Measurements from ENCODE around the gene C17orf67.

C17orf67 gene

DNA sequence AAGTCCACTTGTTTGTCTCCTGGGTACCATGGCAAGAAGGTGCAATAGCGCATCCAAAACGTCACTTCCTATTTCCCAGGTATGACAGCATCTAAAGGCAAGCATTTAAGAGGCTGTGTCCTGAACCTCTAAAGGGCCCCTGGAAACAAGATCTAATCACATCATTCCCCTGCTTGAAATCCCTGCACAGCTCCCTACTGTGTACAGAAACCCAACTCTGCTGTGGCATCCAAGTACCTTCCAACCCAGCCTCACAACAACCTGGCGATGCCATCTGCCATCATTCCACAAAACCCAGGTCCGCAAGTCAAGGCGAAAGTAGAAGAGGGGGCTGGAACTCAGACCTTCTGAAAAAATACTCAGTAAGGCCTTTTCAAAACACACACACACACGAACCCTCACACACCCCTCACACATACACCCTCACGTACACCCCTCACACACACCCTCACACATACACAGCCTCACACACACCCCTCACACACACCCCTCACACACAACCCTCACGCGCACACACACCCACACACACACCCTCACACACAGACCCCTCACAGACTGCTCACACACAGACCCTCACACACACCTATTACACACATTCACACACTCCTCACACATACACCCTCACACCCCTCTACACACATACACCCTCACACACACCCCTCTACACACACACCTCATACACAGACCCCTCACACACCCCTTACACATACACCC is 24.5 kb downstream of the C17orf67 start:
- Mint-ChIP-seq H3K4me3 (no peak overlapping the region), H3K9me3 (no peaks in the 10 kb centered on the region), H3K27ac (no peak overlapping the region), H3K4me1 (no peaks in the 10 kb centered on the region), H3K27me3 (peaks cover 4% of the 10 kb centered on the region), H3K36me3 (no peaks in the 10 kb centered on the region)
- no peak for DNase-seq
- CTCF ChIA-PET = interaction anchor here (0.5 kb wide), 1 partner anchor 9 kb away, joined by 3 read pairs; no protein-coding TSS in a partner anchor

DNA sequence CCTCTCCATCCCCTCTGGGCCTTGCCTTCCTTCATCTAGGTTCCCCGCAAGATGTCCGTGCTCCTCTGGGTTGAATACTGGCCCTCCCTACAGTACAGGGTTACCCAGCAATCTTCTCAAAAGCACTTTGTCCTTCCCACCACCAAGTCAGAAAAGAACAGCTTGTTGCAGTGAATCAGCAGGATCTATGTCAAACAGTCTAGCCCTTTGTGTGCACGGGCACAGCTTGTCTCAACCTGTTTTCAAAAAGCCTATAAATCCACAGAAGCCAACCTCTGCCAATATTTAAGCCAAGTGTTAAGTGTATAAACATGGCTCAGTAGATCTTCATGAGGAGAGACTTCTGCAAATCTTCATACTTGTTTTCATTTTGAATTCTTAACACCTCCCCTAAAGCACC is 25.2 kb downstream of the C17orf67 start:
- Mint-ChIP-seq H3K9me3 (no peaks in the 10 kb centered on the region), H3K27ac (no peak overlapping the region), H3K4me3 (no peak overlapping the region), H3K36me3 (no peaks in the 10 kb centered on the region), H3K4me1 (no peaks in the 10 kb centered on the region), H3K27me3 (peaks cover 4% of the 10 kb centered on the region)
- CTCF ChIA-PET = interaction anchor here (0.5 kb wide), 1 partner anchor 10 kb away, joined by 3 read pairs; no protein-coding TSS in a partner anchor
- no peak for DNase-seq

DNA sequence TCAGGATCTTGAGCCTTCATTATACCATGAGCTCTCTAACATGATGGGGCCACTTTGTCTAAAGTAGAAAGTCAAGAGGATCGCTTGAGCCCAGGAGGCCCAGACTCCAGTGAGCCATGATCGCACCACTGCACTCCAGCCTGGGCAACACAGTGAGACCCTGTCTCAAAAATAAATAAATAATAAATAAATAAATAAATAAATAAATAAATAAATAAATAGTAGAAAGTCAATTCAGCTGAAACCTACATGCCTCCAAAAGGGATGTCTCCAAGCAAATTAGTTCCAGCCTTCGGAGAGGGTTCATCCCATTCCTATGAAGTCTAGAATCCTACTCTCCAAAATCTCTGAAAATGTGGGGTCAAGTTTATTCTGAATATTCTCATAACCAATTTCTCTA is 26.0 kb downstream of the C17orf67 start:
- Mint-ChIP-seq H3K9me3 (no peaks in the 10 kb centered on the region), H3K4me3 (no peak overlapping the region), H3K27me3 (no peaks in the 10 kb centered on the region), H3K4me1 (no peaks in the 10 kb centered on the region), H3K27ac (no peak overlapping the region), H3K36me3 (no peaks in the 10 kb centered on the region)
- CTCF ChIA-PET = interaction anchor here (0.5 to 0.7 kb wide), 2 partner anchors 95 to 1858 kb away, joined by 3 read pairs; no protein-coding TSS in a partner anchor
- no peak for DNase-seq

DNA sequence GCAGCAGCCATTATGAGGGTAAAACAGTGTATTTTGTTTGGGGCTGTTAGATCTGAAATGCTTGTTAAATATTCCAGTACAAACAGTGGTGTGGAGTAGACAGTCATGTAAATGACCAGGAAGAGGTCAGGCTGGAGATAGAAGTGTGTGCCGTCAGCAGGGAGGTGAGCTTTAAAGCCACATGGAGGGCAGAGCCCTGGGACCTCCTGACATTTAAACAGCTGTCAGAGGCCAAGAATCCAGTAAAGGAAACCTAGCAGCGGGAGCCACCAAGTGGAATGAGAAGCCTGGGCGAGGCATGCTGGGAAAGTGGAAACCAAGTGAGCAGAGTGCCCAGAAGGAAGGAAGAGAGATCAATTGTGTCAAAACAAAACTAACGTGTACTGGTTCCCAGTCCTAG is 26.8 kb downstream of the C17orf67 start:
- no peaks in the 10 kb centered on the region for H3K36me3 Mint-ChIP-seq
- no peak overlapping the region for H3K27ac Mint-ChIP-seq

DNA sequence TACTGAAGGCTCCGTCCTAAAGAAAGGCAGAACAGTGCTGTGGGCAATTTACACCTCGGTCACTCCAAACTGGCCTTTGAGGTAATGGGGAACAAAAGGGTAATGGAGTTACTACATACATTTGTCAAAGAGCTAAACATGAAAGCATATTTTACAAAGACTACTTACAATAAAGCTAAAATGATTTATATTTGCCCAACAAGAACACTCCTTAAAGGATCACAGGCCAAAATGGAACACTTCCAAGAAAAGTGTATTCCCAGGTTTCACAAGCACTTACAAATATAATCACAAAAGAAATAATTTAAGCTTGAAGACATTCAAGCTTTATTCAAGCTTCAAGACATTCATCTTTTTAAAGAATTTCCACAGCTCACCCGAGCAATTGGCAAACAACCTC is 29.3 kb downstream of the C17orf67 start:
- no peak for DNase-seq
- H3K36me3 Mint-ChIP-seq = no peaks in the 10 kb centered on the region
- no peak overlapping the region for H3K27ac Mint-ChIP-seq
- H3K27me3 Mint-ChIP-seq = no peaks in the 10 kb centered on the region
- H3K4me3 Mint-ChIP-seq = no peak overlapping the region
- H3K4me1 Mint-ChIP-seq = no peaks in the 10 kb centered on the region
- H3K9me3 Mint-ChIP-seq = no peaks in the 10 kb centered on the region
- CTCF ChIA-PET = no interaction called here

More for the DNA sequence above, 26.8 kb downstream of the C17orf67 start:
- CTCF ChIA-PET = interaction anchor here (1.6 kb wide), 1 partner anchor 13 kb away, joined by 3 read pairs; no protein-coding TSS in a partner anchor
- no peak for DNase-seq
- no peaks in the 10 kb centered on the region for H3K4me1 Mint-ChIP-seq
- no peaks in the 10 kb centered on the region for H3K9me3 Mint-ChIP-seq
- no peak overlapping the region for H3K4me3 Mint-ChIP-seq
- H3K27me3 Mint-ChIP-seq = no peaks in the 10 kb centered on the region

DNA sequence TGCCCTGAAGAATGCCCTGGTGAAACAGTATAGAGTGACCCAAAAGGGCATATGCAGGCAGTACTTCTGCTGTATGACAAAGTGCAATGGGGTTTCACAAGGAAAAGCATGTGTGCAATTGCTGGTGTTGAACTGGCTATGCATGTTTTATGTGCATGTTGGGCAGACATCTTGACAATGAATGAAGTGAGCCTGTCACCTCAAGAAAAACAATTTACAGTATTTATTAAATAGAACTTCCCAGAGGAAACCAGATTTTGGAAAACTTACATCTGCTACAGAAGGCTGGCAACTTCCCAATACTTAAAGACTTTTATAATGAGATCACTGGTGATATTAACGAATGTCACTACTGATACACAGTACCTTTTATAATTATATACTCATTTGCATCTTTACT is 30.6 kb downstream of the C17orf67 start:
- no peak overlapping the region for H3K4me3 Mint-ChIP-seq
- H3K36me3 Mint-ChIP-seq = no peaks in the 10 kb centered on the region
- no peaks in the 10 kb centered on the region for H3K27me3 Mint-ChIP-seq
- no peak overlapping the region for H3K27ac Mint-ChIP-seq
- CTCF ChIA-PET = no interaction called here
- no peak for DNase-seq
- no peaks in the 10 kb centered on the region for H3K4me1 Mint-ChIP-seq
- H3K9me3 Mint-ChIP-seq = no peaks in the 10 kb centered on the region

DNA sequence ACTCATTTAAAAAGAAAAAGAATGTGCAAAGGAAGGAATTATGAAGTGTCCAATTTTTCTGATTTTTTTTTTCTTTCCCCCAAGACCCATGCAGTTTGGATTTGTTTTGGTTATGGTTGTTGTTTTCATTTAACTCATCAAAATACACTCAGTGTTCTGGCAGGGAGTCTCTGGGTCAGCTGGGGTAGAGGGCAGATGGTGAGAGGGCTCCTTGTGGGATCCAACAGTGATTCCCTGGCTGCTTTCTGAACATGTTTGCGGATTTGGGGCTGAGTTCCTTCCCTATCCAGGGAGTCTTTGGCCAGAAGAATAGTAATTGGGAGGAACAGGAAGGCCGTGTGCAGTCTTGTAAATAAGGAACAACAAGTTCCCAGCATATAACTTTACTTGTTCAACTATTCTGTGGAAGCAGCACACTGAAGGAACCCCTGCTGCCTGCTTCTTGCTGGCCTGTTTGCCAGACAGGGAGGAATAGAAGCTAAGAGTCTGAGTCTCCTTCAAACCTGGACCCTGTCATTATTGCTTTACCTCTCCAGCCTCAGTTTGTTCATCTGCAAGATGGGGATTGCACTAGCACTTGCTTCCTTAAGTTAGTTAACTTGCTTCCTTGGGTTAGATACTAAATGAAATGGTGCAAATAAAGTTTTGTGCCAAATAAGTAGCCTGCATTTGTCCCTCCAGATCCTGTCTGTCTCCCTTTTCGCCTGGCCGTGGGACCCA is 32.1 kb downstream of the C17orf67 start:
- no peak overlapping the region for H3K27ac Mint-ChIP-seq
- no peaks in the 10 kb centered on the region for H3K9me3 Mint-ChIP-seq
- CTCF ChIA-PET = no interaction called here
- no peak for DNase-seq
- H3K36me3 Mint-ChIP-seq = no peaks in the 10 kb centered on the region
- H3K27me3 Mint-ChIP-seq = no peaks in the 10 kb centered on the region
- no peaks in the 10 kb centered on the region for H3K4me1 Mint-ChIP-seq
- H3K4me3 Mint-ChIP-seq = no peak overlapping the region

DNA sequence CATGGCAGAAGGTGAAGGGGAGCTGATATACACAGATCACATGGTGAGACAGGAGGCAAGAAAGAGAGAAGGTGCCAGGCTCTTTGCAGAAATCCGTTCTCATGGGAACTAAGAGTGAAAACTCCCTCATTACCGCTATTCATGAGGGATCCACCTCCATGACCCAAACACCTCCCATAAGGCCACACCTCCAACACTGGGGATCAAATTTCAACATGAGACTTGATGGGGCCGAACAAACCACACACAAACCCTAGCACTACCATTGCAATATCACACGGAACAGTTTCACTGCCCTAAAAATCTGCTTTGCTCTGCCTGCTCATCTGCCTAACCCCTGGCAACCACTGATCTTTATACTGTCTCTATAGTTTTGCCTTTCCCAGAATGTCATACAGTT is 34.8 kb downstream of the C17orf67 start:
- no peak overlapping the region for H3K4me3 Mint-ChIP-seq
- H3K4me1 Mint-ChIP-seq = no peaks in the 10 kb centered on the region
- H3K27ac Mint-ChIP-seq = no peak overlapping the region

DNA sequence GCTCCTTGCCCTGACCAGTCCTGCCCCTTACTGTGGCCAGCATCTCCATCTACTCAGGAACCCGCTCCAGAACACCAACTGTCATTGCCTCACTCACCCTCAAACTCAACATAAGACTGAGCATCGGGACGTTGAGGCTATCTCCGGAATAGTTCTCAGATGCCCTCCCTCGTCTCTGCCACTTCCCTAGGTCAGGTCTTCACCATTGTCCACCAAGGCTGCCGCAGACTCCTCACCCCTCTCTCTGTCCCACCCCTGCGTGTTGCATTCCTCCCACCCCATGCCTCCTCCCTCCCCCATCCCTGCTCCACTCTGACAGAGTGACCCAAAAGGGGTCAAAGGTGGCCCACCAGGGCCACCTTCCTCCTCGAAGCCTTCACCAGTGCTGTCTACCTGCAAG is 37.2 kb downstream of the C17orf67 start:
- no peak for DNase-seq
- no peak overlapping the region for H3K4me3 Mint-ChIP-seq
- H3K9me3 Mint-ChIP-seq = peaks cover 6% of the 10 kb centered on the region
- no peak overlapping the region for H3K27ac Mint-ChIP-seq
- H3K36me3 Mint-ChIP-seq = peaks cover 4% of the 10 kb centered on the region
- H3K27me3 Mint-ChIP-seq = no peaks in the 10 kb centered on the region
- H3K4me1 Mint-ChIP-seq = no peaks in the 10 kb centered on the region
- CTCF ChIA-PET = no interaction called here

More for the DNA sequence above, 34.8 kb downstream of the C17orf67 start:
- CTCF ChIA-PET = interaction anchor here (1.1 kb wide), 1 partner anchor 21 kb away, joined by 4 read pairs; no protein-coding TSS in a partner anchor
- no peak for DNase-seq
- Mint-ChIP-seq H3K27me3 (no peaks in the 10 kb centered on the region), H3K36me3 (no peaks in the 10 kb centered on the region), H3K9me3 (no peaks in the 10 kb centered on the region)

DNA sequence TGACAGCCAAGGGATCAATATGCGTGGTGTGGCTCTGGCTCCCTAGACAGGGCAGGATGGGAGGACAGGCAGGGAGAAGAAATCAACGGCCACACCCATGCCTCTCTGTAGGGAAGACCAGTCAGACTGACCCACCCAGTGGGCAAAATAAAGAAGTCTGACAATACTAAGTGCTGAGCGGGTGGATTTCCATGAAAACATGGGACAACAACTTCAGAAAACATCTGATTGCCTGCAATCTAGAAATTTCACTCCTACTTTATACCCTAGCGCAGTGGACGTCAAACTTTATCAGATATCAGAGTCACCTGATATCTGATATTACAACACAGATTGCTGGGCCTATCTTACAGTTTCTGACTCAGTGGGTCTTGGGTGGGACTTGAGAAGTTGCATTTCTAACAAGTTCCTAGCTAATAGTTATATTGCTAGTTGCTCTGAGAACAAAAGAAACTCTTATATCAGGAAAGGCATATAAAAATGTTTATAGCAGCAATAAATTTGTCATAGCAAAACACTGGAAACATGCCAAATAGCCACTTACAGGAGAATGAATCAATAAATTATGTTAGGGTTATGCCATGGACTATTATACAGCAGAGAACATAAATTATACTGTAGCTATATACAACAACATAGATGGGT is 38.4 kb downstream of the C17orf67 start:
- no peak overlapping the region for H3K4me3 Mint-ChIP-seq
- no peak overlapping the region for H3K27ac Mint-ChIP-seq
- CTCF ChIA-PET = no interaction called here
- no peaks in the 10 kb centered on the region for H3K4me1 Mint-ChIP-seq
- peaks cover 6% of the 10 kb centered on the region for H3K9me3 Mint-ChIP-seq
- DNase-seq = no peak
- peaks cover 4% of the 10 kb centered on the region for H3K36me3 Mint-ChIP-seq
- no peaks in the 10 kb centered on the region for H3K27me3 Mint-ChIP-seq

DNA sequence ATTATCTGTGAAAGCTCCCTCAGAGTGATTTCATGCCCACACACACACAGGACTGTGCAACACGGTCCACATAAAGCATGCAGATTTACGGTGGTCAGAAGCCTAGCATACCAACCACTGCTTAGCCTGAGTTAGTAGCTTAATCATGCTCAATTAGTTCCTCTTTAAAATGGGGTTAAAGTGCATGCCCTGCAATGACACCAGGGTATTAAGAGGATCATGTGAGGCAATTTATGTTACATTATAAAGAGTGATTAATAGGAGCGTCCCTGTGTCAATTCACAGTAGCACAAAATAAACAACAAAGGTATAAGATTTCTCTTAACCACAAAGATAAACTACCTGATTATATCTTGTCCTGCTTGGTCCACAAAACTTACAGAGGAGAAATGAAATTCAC is 39.8 kb downstream of the C17orf67 start:
- DNase-seq = no peak
- Mint-ChIP-seq H3K4me3 (no peak overlapping the region), H3K27me3 (no peaks in the 10 kb centered on the region), H3K9me3 (peaks cover 8% of the 10 kb centered on the region), H3K36me3 (peaks cover 4% of the 10 kb centered on the region), H3K4me1 (no peaks in the 10 kb centered on the region), H3K27ac (no peak overlapping the region)
- CTCF ChIA-PET = no interaction called here

DNA sequence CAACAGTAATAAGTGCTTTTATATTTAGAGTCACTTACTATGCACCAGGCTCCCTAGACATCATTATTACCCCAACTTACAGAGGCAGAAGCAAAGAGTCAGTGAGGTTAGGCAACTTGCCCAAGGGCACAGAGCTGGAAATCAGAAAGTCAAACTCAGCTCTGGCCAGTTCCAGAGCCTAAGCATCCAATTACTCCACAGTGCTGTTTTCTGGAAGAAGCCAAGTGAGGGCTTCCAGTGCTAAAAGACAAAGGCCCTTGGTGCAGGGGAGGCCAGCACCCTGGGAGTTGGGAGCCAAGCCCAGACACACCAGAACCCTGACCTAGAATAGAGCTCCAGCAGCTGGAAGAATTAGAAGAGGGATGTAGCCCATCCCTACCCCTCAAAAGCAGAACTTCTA is 40.2 kb downstream of the C17orf67 start:
- CTCF ChIA-PET = no interaction called here
- H3K36me3 Mint-ChIP-seq = peaks cover 4% of the 10 kb centered on the region
- no peak overlapping the region for H3K4me3 Mint-ChIP-seq
- DNase-seq = no peak
- peaks cover 8% of the 10 kb centered on the region for H3K9me3 Mint-ChIP-seq
- H3K4me1 Mint-ChIP-seq = no peaks in the 10 kb centered on the region
- no peaks in the 10 kb centered on the region for H3K27me3 Mint-ChIP-seq
- H3K27ac Mint-ChIP-seq = no peak overlapping the region

DNA sequence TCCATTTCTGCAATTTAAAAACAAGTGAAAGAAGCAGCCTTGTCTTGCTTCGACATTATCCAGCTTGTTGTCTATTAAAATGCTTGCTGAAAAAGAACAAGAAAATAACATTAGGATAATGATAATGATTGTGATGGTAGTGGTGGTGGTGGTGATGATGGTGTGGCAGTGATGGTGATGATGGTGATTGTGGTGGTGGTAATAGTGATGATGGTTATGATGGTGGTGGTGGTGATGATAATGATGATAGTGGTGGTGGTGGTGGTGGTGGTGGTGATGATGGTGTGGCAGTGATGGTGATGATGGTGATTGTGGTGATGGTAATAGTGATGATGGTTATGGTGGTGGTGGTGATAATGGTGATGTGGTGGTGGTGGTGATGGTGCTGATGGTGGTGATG is 41.5 kb downstream of the C17orf67 start:
- DNase-seq = no peak
- Mint-ChIP-seq H3K27me3 (no peaks in the 10 kb centered on the region), H3K9me3 (peaks cover 8% of the 10 kb centered on the region), H3K27ac (no peak overlapping the region), H3K4me1 (peaks cover 5% of the 10 kb centered on the region), H3K36me3 (peaks cover 4% of the 10 kb centered on the region), H3K4me3 (no peak overlapping the region)
- CTCF ChIA-PET = no interaction called here

DNA sequence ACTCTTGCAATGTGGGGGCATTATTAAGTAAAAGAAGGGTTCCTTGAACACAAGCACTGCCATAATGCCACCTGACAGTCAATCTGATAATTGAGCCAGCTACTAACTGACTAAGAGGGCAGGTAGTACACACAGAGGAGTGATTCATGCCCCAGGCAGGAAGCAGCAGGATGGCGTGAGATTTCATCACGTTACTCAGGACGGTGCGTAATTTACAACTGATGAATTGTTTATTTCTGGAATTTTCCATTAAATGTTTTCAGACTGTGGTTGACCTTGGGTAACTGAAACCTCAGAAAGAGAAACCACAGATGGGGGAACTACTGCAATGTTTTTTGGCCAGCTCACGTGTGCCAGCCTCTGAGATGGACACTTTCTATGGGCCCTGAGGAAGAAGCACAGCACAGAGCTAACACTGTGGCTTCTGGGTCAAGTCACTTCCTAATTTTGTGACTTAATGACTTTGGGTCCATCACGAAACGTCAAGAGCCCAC is 46.7 kb downstream of the C17orf67 start:
- peak; percentile 59 for DNase-seq
- H3K27ac Mint-ChIP-seq = peak overlapping the region; percentile 70
- CTCF ChIA-PET = interaction anchor here (1.0 to 1.6 kb wide), 3 partner anchors 32 to 194 kb away, joined by 3 read pairs; partner anchors contain the start of gene NOG
- no peaks in the 10 kb centered on the region for H3K27me3 Mint-ChIP-seq
- H3K4me3 Mint-ChIP-seq = no peak overlapping the region
- H3K9me3 Mint-ChIP-seq = peaks cover 3% of the 10 kb centered on the region
- H3K4me1 Mint-ChIP-seq = peaks cover 28% of the 10 kb centered on the region
- H3K36me3 Mint-ChIP-seq = peaks cover under 1% of the 10 kb centered on the region
